ENCODE measurements around the gene CTCF.

DNA sequence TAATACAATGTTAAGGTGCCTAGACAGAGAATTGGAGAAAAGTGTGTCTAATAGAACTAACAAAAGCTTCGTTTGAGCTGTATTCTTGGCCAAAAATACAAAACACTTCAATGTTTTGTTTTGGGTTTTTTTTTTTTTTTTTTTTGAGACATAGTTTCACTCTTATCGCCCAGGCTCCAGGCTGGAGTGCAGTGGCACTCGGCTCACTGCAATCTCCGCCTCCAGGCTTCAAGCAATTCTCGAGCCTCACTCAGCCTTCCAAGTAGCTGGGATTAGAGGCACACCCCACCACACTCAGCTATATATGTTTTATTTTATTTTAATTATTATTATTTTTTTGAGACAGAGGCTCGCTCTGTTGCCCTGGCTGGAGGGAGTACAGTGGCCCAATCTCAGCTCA lies 44.3 kb downstream of the CTCF start:
- TF ChIP-seq REST (IDR thresholded peaks at IDR 0.05; ENCODE audit: insufficient read depth in 1 of 2, low read depth in 2 of 2, low read length in 1 of 2), result no peak
- TF ChIP-seq CTCF (IDR thresholded peaks at IDR 0.05), result no peak

Measured in Panc1 (cell line).